ENCODE data around the gene PARD3. TPM values are rescaled to one million over a fixed set of nuclear protein-coding genes. Genes with fewer than 3 reads are reported as not detected.
A peak's percentile ranks its signal among the peaks of the same experiment; 100 is the strongest.

The PARD3 gene
- total RNA-seq, 1 experiment from 2014 or later: 50.0 TPM

DNA sequence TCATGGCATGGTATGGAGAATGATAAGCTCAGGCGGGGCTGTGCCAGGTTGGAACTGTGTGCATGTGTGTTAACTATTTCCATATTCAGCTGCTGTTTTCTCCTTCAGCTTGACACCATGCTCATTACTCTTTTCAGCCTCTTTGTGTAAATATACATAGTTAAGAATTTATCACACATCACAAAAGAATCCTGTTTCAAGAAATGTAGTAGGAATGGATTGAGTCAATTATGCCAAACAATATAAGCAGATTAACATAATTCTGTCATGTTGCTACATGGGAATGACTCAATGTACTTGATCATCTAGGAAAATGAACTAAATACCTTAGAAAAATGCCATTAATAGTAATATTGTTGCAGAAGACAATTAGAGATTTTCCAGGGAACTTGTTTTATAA is 687.4 kb downstream of the PARD3 start:
- Histone ChIP-seq H3K4me3 (no peak overlapping the region), H3K36me3 (no peaks in the 10 kb centered on the region), H3K9me3 (no peaks in the 10 kb centered on the region), H3K27me3 (no peaks in the 10 kb centered on the region)
- DNase-seq: no peak

DNA sequence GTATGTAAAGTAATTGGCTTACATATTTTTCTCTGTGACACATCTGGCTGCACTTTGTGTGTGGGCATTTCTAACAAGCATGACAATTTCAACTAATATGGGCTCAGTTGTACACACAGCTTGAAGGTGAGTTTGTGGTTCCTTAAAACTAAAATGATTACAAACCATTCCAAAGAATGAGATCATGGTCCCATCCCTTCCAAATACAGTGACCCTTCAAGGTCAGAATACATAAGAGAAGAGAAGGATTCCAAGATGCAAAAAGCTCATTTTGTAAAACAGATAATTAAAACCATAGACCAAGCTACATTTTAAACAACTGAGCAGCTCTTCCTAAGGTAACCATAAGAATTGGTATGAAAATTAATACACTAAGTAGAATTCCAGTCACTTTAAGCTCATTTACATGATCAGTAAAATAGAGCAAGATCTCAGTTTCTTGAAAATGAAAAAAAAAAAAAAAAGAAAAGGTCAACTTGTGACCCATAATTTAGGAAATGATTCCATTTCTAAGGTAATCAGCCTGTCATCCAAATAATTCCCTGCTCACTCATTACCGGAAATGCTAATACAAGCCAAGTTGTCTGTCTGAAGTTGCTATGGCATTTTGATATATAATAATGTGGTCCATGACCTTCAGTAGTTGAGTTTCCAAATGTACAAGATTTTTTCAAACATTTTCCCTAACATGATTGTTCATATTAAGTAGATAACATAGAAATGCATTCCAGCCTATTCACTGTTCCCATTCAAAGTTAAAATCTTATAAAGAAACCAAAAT is 688.5 kb downstream of the PARD3 start:
- Histone ChIP-seq H3K9me3 (no peaks in the 10 kb centered on the region), H3K27me3 (no peaks in the 10 kb centered on the region), H3K4me3 (no peak overlapping the region), H3K36me3 (no peaks in the 10 kb centered on the region)
- no peak for DNase-seq

DNA sequence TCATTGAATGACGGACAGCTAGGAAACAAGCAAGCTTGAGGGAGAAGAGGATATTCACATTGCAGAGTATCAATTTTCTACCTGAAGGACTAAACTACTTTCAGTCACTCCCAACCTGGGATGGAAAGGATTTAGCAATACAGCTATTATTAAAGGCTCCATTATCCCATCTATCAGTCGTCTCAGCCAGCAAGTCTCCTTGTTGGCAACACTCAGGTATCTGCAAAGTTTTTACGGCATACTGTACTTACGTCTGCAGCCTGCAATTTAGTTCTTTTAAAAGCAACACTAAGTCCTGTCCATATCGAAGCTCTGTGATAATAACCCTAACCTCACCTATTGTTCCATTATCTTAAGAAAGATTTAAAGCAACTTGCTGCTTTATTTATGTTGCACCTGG is 689.4 kb downstream of the PARD3 start:
- DNase-seq: no peak
- Histone ChIP-seq H3K9me3 (no peaks in the 10 kb centered on the region), H3K4me3 (no peak overlapping the region)

DNA sequence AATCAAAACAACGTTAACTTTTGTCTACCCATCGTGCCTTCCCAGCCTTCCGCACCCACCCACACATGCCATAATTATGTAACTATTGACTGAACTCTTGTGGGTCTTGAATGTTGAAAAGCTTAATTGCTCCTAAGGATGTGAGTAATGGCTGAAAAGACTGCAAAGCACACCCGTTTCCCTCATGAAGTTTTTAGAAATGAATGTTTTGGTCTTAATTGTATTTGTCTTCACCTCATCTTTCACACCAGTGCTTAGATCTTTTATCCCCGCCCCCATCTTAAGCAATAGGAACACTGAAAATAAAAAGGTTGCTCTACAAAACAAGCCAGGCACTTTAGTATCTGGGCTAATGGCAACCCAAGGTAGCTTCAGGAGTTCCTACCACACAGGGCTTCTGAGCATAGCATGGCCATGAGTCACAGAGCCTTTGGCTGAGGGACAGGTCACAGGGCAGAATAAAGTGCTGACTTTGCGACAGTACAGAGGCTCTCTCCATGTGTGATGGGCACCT is 690.5 kb downstream of the PARD3 start:
- H3K36me3 ChIP-seq: no peaks in the 10 kb centered on the region
- no peaks in the 10 kb centered on the region for H3K27me3 ChIP-seq
- peak; percentile 55 for DNase-seq
- no peak overlapping the region for H3K4me3 ChIP-seq
- H3K9me3 ChIP-seq: no peaks in the 10 kb centered on the region

More for the DNA sequence above, 689.4 kb downstream of the PARD3 start:
- Histone ChIP-seq H3K36me3 (no peaks in the 10 kb centered on the region), H3K27me3 (no peaks in the 10 kb centered on the region)

DNA sequence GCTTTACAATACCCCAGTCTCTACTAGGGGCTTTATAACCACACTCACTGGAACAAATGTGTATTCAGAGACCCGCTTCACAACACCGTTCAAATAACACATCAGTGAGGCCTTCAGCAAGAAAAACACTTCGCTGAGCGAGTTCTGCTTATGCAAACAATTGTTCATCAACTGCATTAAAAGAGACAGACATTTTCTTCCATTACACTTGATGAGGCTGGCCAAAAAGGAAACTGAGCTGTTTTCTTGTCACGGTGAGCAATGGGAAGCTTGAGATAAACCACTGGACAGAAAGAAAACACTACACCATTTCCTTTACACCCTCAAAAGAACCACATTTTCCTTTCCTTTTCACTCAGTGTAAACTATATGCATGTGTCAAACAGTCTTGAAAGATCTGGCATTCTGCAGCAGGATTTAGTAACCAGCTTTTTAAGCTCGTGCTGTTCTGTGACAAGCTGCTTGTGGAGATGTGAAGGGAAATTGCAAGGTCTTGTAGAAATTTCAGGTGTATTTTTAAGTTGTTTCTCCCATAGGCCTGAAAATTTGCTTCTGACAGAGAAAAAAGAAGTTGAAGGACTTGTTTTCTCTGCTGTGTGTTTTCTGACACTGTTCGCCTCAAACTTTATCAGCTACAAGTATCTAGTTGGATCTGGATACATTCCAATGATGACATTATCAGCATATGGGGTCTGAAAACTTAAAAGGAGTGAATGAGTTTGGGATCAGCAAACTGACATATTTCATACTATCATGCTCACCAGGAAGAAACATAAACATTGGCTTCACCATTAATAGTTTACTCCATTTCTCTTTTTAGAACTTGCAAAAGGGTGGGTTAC is 693.1 kb downstream of the PARD3 start:
- H3K9me3 ChIP-seq: no peaks in the 10 kb centered on the region
- no peak overlapping the region for H3K4me3 ChIP-seq
- DNase-seq: no peak
- H3K27me3 ChIP-seq: no peaks in the 10 kb centered on the region
- H3K36me3 ChIP-seq: no peaks in the 10 kb centered on the region

DNA sequence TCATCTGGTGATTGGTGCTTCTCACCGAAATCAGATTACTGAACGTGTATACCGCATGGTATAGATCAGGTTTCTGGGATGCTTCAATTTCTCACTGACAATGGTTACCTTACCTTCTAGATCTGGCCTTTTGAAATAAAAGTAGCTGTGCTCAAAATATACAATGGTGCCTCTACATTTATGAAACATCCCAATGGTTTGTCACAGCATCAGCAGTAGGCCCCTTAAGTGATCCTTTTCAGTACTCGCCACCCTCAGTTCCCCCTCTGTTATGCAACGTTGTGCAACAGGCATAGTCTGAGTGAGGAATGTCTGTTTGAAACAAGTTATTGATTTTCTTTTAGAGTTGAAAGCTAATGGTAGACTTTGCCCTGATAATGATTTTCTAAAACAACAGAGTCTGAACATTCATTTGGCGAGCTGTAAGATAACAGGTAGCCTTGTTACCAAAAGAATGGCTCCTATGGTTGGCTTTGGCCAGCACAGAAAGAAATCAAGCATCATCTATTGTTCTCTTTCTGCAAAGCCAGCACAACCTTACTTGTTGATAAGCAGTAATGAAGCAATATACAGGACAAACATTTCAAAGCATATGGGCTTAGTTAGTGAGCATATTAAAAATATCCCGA is 693.9 kb downstream of the PARD3 start:
- no peak for DNase-seq

DNA sequence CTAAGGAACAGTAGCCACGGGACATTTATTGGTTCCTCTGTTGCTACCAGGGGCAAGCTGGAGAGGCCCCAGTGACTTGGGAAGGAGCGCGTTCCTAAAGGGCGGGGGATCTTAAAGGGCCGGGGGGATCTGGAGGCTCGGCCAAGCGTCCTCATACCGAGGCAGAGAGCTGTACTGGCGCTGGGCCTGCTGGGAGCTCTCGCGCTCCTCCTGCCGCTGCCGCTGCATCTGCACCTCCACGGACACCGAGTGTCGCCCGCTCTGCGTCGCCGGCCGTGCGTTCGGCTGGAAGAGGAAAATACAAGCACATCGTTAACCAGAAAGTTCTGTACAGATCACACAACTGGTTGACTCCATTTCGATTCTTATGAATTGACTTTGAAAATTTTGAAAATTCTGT is 695.6 kb downstream of the PARD3 start:
- no peaks in the 10 kb centered on the region for H3K9me3 ChIP-seq
- H3K4me3 ChIP-seq: no peak overlapping the region
- no peak for DNase-seq
- H3K27me3 ChIP-seq: no peaks in the 10 kb centered on the region
- no peaks in the 10 kb centered on the region for H3K36me3 ChIP-seq

More for the DNA sequence above, 693.9 kb downstream of the PARD3 start:
- H3K4me3 ChIP-seq: no peak overlapping the region
- no peaks in the 10 kb centered on the region for H3K9me3 ChIP-seq
- H3K27me3 ChIP-seq: no peaks in the 10 kb centered on the region
- no peaks in the 10 kb centered on the region for H3K36me3 ChIP-seq

DNA sequence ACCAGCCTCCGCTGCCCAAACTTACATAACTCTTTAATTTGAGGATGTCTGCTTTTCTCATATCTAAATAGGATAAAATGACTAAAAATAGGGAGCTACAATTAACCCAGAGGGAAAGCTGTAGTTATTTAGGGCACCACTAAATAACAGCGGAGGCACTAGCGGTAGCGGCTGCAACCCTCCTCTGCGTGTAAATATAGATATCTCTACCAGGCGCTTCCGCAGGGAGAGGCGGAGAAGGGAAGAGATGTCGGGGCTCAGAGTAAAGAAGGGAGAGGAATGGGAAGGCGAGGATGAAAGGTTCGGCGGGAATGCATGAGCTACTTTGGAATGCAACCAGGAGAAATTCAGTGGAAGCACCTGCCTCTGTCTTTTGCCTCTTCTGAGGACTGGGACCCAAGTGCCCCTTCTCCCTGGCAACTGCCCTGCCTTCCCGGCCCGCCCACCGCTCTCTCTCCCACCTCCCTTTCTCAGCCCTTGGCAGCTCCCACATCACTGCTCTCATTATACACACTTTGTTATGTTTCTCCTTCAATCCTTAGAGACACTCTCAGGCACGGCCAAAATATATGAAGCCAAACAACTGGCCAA is 698.3 kb downstream of the PARD3 start:
- Histone ChIP-seq H3K36me3 (no peaks in the 10 kb centered on the region), H3K27me3 (no peaks in the 10 kb centered on the region), H3K9me3 (no peaks in the 10 kb centered on the region), H3K4me3 (no peak overlapping the region)
- DNase-seq: no peak

DNA sequence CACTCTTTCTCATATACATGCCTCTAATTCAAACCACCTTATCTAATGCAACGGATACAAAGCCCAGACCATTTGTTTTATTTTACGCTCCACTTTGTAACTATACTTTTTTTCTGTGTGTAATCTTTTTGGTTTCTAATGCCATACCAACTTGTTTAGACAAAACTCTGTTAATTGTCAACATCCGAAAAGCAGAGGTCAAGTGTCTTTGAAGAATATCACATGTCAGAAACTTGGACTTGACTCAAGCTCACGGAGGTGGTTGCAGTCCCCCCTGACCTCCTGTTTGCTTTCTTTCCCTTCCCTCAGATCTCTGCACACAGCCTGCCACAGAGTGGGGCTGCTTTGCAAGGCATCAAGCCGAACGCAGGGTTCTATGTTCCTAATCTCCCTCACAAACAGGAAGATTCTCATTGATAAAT is 698.9 kb downstream of the PARD3 start:
- H3K9me3 ChIP-seq: no peaks in the 10 kb centered on the region
- no peaks in the 10 kb centered on the region for H3K27me3 ChIP-seq
- no peak for DNase-seq
- H3K4me3 ChIP-seq: no peak overlapping the region
- no peaks in the 10 kb centered on the region for H3K36me3 ChIP-seq

DNA sequence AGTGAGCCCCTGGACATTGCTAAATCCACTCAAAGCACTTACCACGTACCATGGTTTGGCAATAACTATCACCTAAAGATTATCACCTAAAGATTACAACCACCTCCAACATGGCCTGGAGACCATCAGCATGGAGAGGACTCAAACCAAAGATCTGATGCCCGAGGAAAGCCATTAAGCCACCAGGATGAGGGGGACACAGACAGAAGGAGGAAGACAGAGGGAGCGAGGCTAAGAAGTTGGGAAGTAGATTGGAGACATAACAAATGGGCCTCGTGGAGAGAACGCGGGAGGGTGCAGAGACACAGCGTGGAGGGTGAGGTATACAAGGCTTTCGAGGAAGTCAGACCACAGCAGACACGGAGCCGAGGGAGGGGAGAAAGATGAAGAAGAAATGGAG is 700.2 kb downstream of the PARD3 start:
- H3K36me3 ChIP-seq: no peaks in the 10 kb centered on the region
- no peaks in the 10 kb centered on the region for H3K27me3 ChIP-seq
- no peak for DNase-seq
- H3K4me3 ChIP-seq: no peak overlapping the region
- no peaks in the 10 kb centered on the region for H3K9me3 ChIP-seq

DNA sequence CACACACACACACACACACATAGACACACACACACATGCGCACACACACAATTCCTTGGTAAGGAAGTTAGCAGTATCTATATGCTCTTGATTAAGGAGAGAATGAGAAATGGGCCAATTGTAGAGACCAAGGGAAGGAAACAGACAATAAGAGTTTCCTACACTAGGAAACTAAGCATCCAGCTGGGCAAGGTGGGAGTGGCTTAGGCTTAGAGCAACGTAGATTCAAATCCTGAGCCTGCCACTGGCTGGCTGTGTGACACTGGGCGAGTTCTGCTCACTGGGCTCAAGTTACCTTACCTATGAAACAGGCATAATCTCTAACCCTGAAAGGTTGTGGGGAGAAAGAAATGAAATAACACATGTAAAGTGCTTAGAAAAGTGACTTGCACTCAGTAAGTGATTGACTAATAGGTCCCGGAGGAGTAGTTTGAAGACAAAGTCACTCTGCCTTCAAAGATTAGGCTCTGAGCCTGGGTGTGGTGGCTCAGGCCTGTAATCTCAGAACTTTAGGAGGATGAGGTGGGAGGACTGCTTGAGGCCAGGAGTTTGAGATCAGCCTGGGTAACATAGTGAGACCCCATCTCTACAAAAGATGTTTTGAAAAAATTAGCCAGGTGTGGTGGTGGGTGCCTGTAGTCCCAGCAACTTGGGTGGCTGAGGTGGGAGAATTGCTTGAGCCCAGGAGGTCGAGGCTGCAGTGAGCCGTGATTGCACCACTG is 701.4 kb downstream of the PARD3 start:
- no peak for DNase-seq
- Histone ChIP-seq H3K9me3 (no peaks in the 10 kb centered on the region), H3K36me3 (no peaks in the 10 kb centered on the region), H3K4me3 (no peak overlapping the region), H3K27me3 (no peaks in the 10 kb centered on the region)

DNA sequence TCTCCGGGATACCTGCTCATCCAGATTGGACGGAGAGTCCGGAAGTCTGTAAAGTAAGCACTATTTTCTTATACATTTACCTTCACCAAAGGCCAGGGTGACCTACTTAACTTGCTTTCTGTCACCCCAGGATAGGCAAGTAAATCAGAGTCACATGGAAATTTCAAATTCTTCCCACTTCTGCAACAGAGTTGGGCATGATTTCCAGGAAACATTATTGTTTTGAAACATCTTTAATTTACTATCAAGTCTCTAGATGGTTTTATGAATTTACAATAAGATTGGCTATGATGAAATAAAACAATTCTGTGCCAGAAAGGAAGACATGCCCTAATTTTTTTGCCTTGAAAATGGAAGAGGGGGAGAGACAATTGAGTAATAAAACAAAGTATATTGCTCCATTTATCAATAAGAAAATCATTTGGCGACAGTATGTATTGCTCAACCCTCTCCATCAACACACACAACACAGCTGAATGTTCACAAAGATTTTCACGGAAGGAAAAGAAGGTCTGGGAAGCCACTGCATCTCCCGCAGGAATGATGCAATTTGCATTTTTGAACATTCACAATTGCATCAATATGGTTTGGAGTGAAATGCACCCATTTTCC is 702.8 kb downstream of the PARD3 start:
- H3K9me3 ChIP-seq: no peaks in the 10 kb centered on the region
- no peaks in the 10 kb centered on the region for H3K36me3 ChIP-seq
- no peak overlapping the region for H3K4me3 ChIP-seq
- no peaks in the 10 kb centered on the region for H3K27me3 ChIP-seq
- no peak for DNase-seq

DNA sequence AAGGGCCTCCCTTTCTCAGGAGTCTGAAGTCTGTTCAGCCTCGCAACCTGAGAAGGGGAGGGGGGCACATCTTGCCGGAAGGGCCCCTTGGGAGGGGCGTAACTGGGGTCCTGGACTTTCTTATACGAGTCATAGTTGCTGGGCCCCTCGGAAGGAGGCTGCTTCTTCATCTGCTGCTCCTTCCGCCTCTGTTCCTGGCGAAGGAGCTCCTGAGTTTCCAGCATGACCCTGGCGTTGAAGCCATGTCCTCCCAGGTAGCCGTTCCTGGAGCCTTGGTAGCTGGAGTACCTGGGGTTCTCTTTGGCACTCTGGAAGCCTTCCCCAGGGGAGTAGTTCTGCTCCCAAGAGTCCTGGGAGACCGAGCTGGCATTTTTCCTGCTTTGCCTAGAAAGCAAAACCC is 703.9 kb downstream of the PARD3 start:
- no peak overlapping the region for H3K4me3 ChIP-seq
- no peaks in the 10 kb centered on the region for H3K9me3 ChIP-seq
- no peaks in the 10 kb centered on the region for H3K27me3 ChIP-seq
- no peaks in the 10 kb centered on the region for H3K36me3 ChIP-seq
- no peak for DNase-seq

DNA sequence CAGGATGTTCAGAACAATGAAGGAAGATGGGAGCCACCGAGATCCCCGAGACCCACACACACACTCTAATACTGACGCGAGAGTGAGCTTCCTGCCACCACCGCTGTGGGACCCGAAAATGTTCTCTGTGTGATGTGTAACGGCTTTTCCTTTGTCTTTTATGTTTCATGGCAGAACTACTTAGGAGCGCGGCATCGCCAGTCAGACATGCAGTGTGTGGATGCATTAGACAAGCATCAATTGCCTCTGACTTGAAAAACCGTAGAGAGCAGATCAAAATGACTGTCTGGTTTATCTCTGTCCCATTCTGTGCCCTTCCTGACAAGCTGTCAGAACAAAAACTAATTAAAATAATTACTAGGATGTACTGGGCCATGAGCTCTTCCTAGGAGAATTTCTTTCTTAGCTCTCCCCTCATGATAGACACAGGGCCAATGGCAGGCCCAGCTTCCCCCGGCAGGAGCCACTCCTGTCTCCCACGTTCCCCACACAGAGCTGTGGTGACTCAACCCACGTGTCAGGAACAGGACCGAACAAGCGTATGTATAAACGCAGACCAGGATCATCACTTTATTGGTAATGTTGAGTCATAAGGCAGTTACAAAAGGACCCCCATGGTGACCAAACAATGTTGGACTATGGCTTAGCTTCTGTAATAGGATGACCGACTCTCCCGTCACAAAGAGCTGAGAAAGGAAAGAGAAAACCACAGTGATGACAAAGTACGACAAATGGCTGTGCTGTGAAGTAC is 705.0 kb downstream of the PARD3 start:
- no peak overlapping the region for H3K4me3 ChIP-seq
- H3K9me3 ChIP-seq: no peaks in the 10 kb centered on the region
- H3K27me3 ChIP-seq: no peaks in the 10 kb centered on the region
- DNase-seq: peak; percentile 77
- no peaks in the 10 kb centered on the region for H3K36me3 ChIP-seq

DNA sequence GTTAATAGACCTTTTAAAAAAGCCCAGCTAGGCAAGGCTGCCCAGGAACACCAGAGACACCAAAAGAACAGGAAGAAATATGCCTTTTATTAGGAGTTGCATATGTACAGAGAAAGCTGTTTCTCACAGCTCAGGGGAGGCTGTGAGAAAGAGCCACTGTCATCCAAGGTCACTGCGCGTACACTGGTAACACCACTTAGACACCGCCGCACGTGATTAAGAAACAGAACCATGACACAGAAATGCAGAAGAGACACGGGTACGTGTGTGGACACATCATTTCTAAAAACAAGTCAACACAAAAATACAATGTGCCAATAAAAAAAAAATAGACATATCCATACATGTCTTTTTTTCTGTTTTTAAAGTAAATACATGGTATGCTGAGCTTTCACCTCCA is 705.6 kb downstream of the PARD3 start:
- no peaks in the 10 kb centered on the region for H3K36me3 ChIP-seq
- H3K4me3 ChIP-seq: no peak overlapping the region
- no peaks in the 10 kb centered on the region for H3K27me3 ChIP-seq
- H3K9me3 ChIP-seq: no peaks in the 10 kb centered on the region
- no peak for DNase-seq

Measured in MG63 (cell line).